Naive thymus-derived CD4-positive, alpha-beta T cell (primary cell): ENCODE measurements around the gene PSORS1C2. TPM values are rescaled to one million over a fixed set of nuclear protein-coding genes. Genes with fewer than 3 reads are reported as not detected.
A peak's percentile ranks its signal among the peaks of the same experiment; 100 is the strongest.

Experiments
- ATAC-seq: fragments of 150-1000 bp; cut with Tn5 transposase; 2 replicates; pipeline ENCODE4 v1.10.0; 2021; ENCODE audit warnings: mild to moderate bottlenecking, moderate library complexity
- CTCF ChIA-PET: fragments of 350-600 bp; sonication (Branson Sonifier 250); formaldehyde crosslinking; loops from one replicate; lab custom pipeline; 2021; ENCODE audit warnings: antibody characterized with exemption; lab: Charles Lee
- POLR2A ChIA-PET: fragments of 350-600 bp; sonication (Branson Sonifier 250); formaldehyde crosslinking; loops from one replicate; lab custom pipeline; 2021; ENCODE audit warnings: antibody characterized with exemption, inconsistent platforms; lab: Charles Lee
- DNase-seq, 9 donors: peaks; one replicate each; pipeline versions ENCODE4 v3.0.0 to v3.0.0-alpha.2; 2020 to 2022; ENCODE audit warnings: mixed read lengths in 1 of 9
- H3K27ac ChIP-seq: one replicate; pipeline ENCODE4 v1.7.0; 2013; ENCODE audit warnings: mild to moderate bottlenecking, low read depth, low read length, moderate library complexity
- H3K27me3 ChIP-seq, 2 donors: one replicate each; pipeline ENCODE4 v1.7.0; 2013; ENCODE audit warnings: low read length in 2 of 2, mild to moderate bottlenecking in 2 of 2, moderate library complexity in 2 of 2; ENCODE audit not compliant: control insufficient read depth in 2 of 2, insufficient read depth in 2 of 2
- H3K36me3 ChIP-seq, 3 experiments: 1 replicate in 2 of 3; 2 replicates in 1 of 3; pipeline ENCODE4 v1.7.0; 2013; ENCODE audit warnings: low read length in 3 of 3, mild to moderate bottlenecking in 3 of 3, moderate library complexity in 1 of 3; ENCODE audit not compliant: insufficient read depth in 3 of 3, control insufficient read depth in 2 of 3
- H3K4me1 ChIP-seq, 2 donors: one replicate each; pipeline ENCODE4 v1.7.0; 2013; ENCODE audit warnings: low read length in 2 of 2, mild to moderate bottlenecking in 2 of 2, moderate library complexity in 1 of 2; ENCODE audit not compliant: control insufficient read depth in 2 of 2, insufficient read depth in 2 of 2
- H3K4me3 ChIP-seq: 2 replicates; pipeline ENCODE4 v1.7.0; 2013; ENCODE audit warnings: mild to moderate bottlenecking, low read length
- H3K9me3 ChIP-seq, 3 experiments: 1 replicate in 2 of 3; 2 replicates in 1 of 3; pipeline ENCODE4 v1.7.0; 2013; ENCODE audit warnings: low read length in 3 of 3; ENCODE audit not compliant: control insufficient read depth in 2 of 3
- H3K27ac Mint-ChIP-seq, 9 donors: one replicate each; pipeline ENCODE4 v1.8.0; 2020 to 2022; ENCODE audit warnings: mixed read lengths in 9 of 9, mild to moderate bottlenecking in 8 of 9, moderate library complexity in 5 of 9, inconsistent platforms in 2 of 9
- H3K27me3 Mint-ChIP-seq, 5 donors: one replicate each; pipeline ENCODE4 v1.8.0; 2021 to 2022; ENCODE audit warnings: mixed read lengths in 5 of 5, mild to moderate bottlenecking in 1 of 5
- H3K36me3 Mint-ChIP-seq, 5 donors: one replicate each; pipeline ENCODE4 v1.8.0; 2020 to 2022; ENCODE audit warnings: mixed read lengths in 5 of 5, mild to moderate bottlenecking in 3 of 5, inconsistent platforms in 1 of 5
- H3K4me1 Mint-ChIP-seq, 7 donors: one replicate each; pipeline ENCODE4 v1.8.0; 2020 to 2022; ENCODE audit warnings: mixed read lengths in 7 of 7, mild to moderate bottlenecking in 3 of 7, inconsistent platforms in 1 of 7
- H3K4me3 Mint-ChIP-seq, 10 donors: one replicate each; pipeline ENCODE4 v1.8.0; 2020 to 2022; ENCODE audit warnings: mild to moderate bottlenecking in 10 of 10, mixed read lengths in 10 of 10, moderate library complexity in 6 of 10, inconsistent platforms in 2 of 10
- H3K9me3 Mint-ChIP-seq, 11 donors: one replicate each; pipeline ENCODE4 v1.8.0; 2020 to 2022; ENCODE audit warnings: mixed read lengths in 11 of 11, mild to moderate bottlenecking in 4 of 11, inconsistent platforms in 1 of 11, moderate library complexity in 1 of 11
- intact Hi-C, 2 donors: fragments of 100-400 bp; cut with micrococcal nuclease; formaldehyde crosslinking; loops; one replicate each; pipeline ENCODE4 v1.15.1; 2023
- polyA plus RNA-seq, 2 donors: library from polyadenylated mRNA; unstranded; fragments of 300-500 nt; fragmentation: Illumina TruSeq; gene quantifications; one replicate each; pipeline ENCODE4 v1.2.3, GENCODE V29; 2021
- total RNA-seq, 6 experiments: library from RNA in 5 of 6; stranded (reverse) in 5 of 6; gene quantifications; 1 replicate in 5 of 6; 2 replicates in 1 of 6; pipeline ENCODE4 v1.2.3 and lab custom pipeline; 2021 to 2026

Gene PSORS1C2
- total and polyA plus RNA-seq, 7 experiments from 2014 or later, result not detected

- Mint-ChIP-seq H3K4me3 (peak overlapping the region in 1 of 10 donors; percentile 43), H3K9me3 (peaks cover 0 to 2% (median 0%) of the 10 kb centered on the region in 11 donors), H3K27me3 (peaks cover 0 to 4% (median 0%) of the 10 kb centered on the region in 5 donors), H3K27ac (peak overlapping the region in 7 of 9 donors; percentile 33 to 98 (median 62)), H3K36me3 (peaks cover 0 to 1% (median 0%) of the 10 kb centered on the region in 5 donors), H3K4me1 (peaks cover 16 to 51% (median 39%) of the 10 kb centered on the region in 7 donors)
- no peak for ATAC-seq
- Histone ChIP-seq H3K4me1 (peaks cover 28 to 39% of the 10 kb centered on the region in 2 donors), H3K36me3 (no peaks in the 10 kb centered on the region), H3K4me3 (no peak overlapping the region), H3K27me3 (no peaks in the 10 kb centered on the region), H3K9me3 (no peaks in the 10 kb centered on the region), H3K27ac (no peak overlapping the region)
- intact Hi-C loops, result no loop called here
- CTCF ChIA-PET, result interaction anchor here (0.6 to 3.5 kb wide), 13 partner anchors 9 to 1231 kb away, joined by 3 to 21 read pairs (median 3); partner anchors contain the start of genes PSORS1C1 and VARS2
- no peak for DNase-seq
- POLR2A ChIA-PET, result interaction anchor here (0.9 to 2.5 kb wide), 10 partner anchors 9 to 560 kb away, joined by 3 to 11 read pairs (median 6); partner anchors contain the start of genes DDR1, PSORS1C1 and VARS2
These were observed 45.9 kb downstream of the PSORS1C2 start for GRCh38 chr6:31092769-31093505.

- Mint-ChIP-seq H3K36me3 (peaks cover 0 to 1% (median 0%) of the 10 kb centered on the region in 5 donors), H3K27ac (peak overlapping the region in 2 of 9 donors; percentile 27 to 56), H3K4me3 (no peak overlapping the region), H3K4me1 (peaks cover 18 to 50% (median 39%) of the 10 kb centered on the region in 7 donors), H3K27me3 (peaks cover 0 to 6% (median 0%) of the 10 kb centered on the region in 5 donors), H3K9me3 (peaks cover 0 to 2% (median 0%) of the 10 kb centered on the region in 11 donors)
- no peaks in the 10 kb centered on the region for H3K27me3 ChIP-seq
- no peaks in the 10 kb centered on the region for H3K36me3 ChIP-seq
- ChIA-PET POLR2A (interaction anchor here (0.8 to 1.8 kb wide), 3 partner anchors 13 to 269 kb away, joined by 3 to 6 read pairs (median 4); partner anchors contain the start of gene PSORS1C1), CTCF (interaction anchor here (0.6 to 2.5 kb wide), 5 partner anchors 9 to 362 kb away, joined by 3 to 14 read pairs (median 4); partner anchors contain the start of gene PSORS1C1)
- intact Hi-C loops, result no loop called here
- H3K4me1 ChIP-seq, result peaks cover 28 to 39% of the 10 kb centered on the region in 2 donors
- no peak overlapping the region for H3K4me3 ChIP-seq
- DNase-seq (no peak), ATAC-seq (no peak)
- no peak overlapping the region for H3K27ac ChIP-seq
- no peaks in the 10 kb centered on the region for H3K9me3 ChIP-seq
These were observed 46.6 kb downstream of the PSORS1C2 start for GRCh38 chr6:31092238-31092637.

- Mint-ChIP-seq H3K4me3 (no peak overlapping the region), H3K27ac (peak overlapping the region in 2 of 9 donors; percentile 21 to 27), H3K27me3 (peaks cover 0 to 9% (median 0%) of the 10 kb centered on the region in 5 donors), H3K4me1 (peaks cover 23 to 49% (median 37%) of the 10 kb centered on the region in 7 donors), H3K9me3 (peaks cover 0 to 2% (median 0%) of the 10 kb centered on the region in 11 donors), H3K36me3 (peaks cover 0 to 1% (median 0%) of the 10 kb centered on the region in 5 donors)
- no peaks in the 10 kb centered on the region for H3K27me3 ChIP-seq
- H3K36me3 ChIP-seq, result no peaks in the 10 kb centered on the region
- no peaks in the 10 kb centered on the region for H3K9me3 ChIP-seq
- ChIA-PET POLR2A (interaction anchor here (0.8 to 1.8 kb wide), 3 partner anchors 12 to 269 kb away, joined by 3 to 6 read pairs (median 4); partner anchors contain the start of gene PSORS1C1), CTCF (interaction anchor here (0.9 to 2.5 kb wide), 5 partner anchors 12 to 641 kb away, joined by 3 to 14 read pairs (median 6); partner anchors contain the start of gene PSORS1C1)
- H3K4me1 ChIP-seq, result peaks cover 24 to 33% of the 10 kb centered on the region in 2 donors
- H3K4me3 ChIP-seq, result no peak overlapping the region
- no peak for DNase-seq
- ATAC-seq, result no peak
- H3K27ac ChIP-seq, result no peak overlapping the region
- intact Hi-C loops, result no loop called here
These were observed 47.2 kb downstream of the PSORS1C2 start for GRCh38 chr6:31091680-31092079.

GRCh38 chr6:31090973-31091364 lies 47.9 kb downstream of the PSORS1C2 start:
- Mint-ChIP-seq H3K4me3 (no peak overlapping the region), H3K27me3 (peaks cover 0 to 9% (median 0%) of the 10 kb centered on the region in 5 donors), H3K36me3 (peaks cover 0 to 1% (median 0%) of the 10 kb centered on the region in 5 donors), H3K27ac (peak overlapping the region in 3 of 9 donors; percentile 21 to 76 (median 47)), H3K9me3 (no peaks in the 10 kb centered on the region), H3K4me1 (peaks cover 25 to 42% (median 34%) of the 10 kb centered on the region in 7 donors)
- ATAC-seq, result no peak
- ChIA-PET CTCF (interaction anchor here (0.6 to 2.3 kb wide), 9 partner anchors 8 to 640 kb away, joined by 3 to 12 read pairs (median 4); no protein-coding TSS in a partner anchor), POLR2A (interaction anchor here (0.9 kb wide), 1 partner anchor 262 kb away, joined by 3 read pairs; no protein-coding TSS in a partner anchor)
- no peaks in the 10 kb centered on the region for H3K9me3 ChIP-seq
- no peak overlapping the region for H3K27ac ChIP-seq
- no peaks in the 10 kb centered on the region for H3K27me3 ChIP-seq
- peaks cover 22 to 28% of the 10 kb centered on the region in 2 donors for H3K4me1 ChIP-seq
- intact Hi-C loops, result no loop called here
- no peaks in the 10 kb centered on the region for H3K36me3 ChIP-seq
- no peak for DNase-seq
- H3K4me3 ChIP-seq, result no peak overlapping the region

GRCh38 chr6:31090275-31090972 lies 48.4 kb downstream of the PSORS1C2 start:
- POLR2A ChIA-PET, result interaction anchor here (0.6 to 0.9 kb wide), 3 partner anchors 261 to 423 kb away, joined by 3 read pairs; no protein-coding TSS in a partner anchor
- no peak overlapping the region for H3K4me3 ChIP-seq
- Mint-ChIP-seq H3K4me3 (no peak overlapping the region), H3K4me1 (peaks cover 22 to 37% (median 30%) of the 10 kb centered on the region in 7 donors), H3K9me3 (no peaks in the 10 kb centered on the region), H3K36me3 (peaks cover 0 to 1% (median 0%) of the 10 kb centered on the region in 5 donors), H3K27ac (peak overlapping the region in 1 of 9 donors; percentile 76), H3K27me3 (peaks cover 0 to 9% (median 0%) of the 10 kb centered on the region in 5 donors)
- CTCF ChIA-PET, result interaction anchor here (0.6 to 2.3 kb wide), 10 partner anchors 8 to 639 kb away, joined by 3 to 12 read pairs (median 4); no protein-coding TSS in a partner anchor
- intact Hi-C loops, result no loop called here
- no peaks in the 10 kb centered on the region for H3K9me3 ChIP-seq
- no peak overlapping the region for H3K27ac ChIP-seq
- no peaks in the 10 kb centered on the region for H3K27me3 ChIP-seq
- H3K36me3 ChIP-seq, result no peaks in the 10 kb centered on the region
- H3K4me1 ChIP-seq, result peaks cover 17 to 23% of the 10 kb centered on the region in 2 donors
- no peak for ATAC-seq
- DNase-seq, result no peak
